ENCODE results near the gene PHOX2A.

The PHOX2A gene

DNA sequence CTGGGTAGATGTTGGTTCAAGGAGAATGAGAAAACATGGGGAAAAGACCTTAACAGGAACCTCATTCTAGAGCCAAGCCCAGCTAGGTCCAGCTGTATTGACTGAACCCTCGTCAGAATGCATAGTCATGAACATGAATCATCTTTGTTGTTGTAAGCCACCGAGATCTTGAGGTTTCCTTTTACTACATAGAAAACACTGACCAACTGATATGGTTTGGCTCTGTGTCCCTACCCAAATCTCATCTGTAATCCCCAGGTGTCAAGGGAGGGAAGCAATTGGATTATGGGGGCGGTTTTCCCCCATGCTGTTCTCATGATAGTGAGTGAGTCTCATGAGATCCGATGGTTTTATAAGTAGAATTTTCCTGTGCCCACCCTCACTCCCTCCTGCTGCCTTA, 19.4 kb upstream of the PHOX2A start:
- no peak overlapping the region for H3K4me3 ChIP-seq (ENCODE audit: low read depth, low read length)
- DNase-seq (ENCODE audit: low read depth), result no peak
- TF ChIP-seq, protein P1, sequence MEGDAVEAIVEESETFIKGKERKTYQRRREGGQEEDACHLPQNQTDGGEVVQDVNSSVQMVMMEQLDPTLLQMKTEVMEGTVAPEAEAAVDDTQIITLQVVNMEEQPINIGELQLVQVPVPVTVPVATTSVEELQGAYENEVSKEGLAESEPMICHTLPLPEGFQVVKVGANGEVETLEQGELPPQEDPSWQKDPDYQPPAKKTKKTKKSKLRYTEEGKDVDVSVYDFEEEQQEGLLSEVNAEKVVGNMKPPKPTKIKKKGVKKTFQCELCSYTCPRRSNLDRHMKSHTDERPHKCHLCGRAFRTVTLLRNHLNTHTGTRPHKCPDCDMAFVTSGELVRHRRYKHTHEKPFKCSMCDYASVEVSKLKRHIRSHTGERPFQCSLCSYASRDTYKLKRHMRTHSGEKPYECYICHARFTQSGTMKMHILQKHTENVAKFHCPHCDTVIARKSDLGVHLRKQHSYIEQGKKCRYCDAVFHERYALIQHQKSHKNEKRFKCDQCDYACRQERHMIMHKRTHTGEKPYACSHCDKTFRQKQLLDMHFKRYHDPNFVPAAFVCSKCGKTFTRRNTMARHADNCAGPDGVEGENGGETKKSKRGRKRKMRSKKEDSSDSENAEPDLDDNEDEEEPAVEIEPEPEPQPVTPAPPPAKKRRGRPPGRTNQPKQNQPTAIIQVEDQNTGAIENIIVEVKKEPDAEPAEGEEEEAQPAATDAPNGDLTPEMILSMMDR (IDR thresholded peaks at IDR 0.05; ENCODE audit: low read depth, low read length, missing control alignments), result no peak

DNA sequence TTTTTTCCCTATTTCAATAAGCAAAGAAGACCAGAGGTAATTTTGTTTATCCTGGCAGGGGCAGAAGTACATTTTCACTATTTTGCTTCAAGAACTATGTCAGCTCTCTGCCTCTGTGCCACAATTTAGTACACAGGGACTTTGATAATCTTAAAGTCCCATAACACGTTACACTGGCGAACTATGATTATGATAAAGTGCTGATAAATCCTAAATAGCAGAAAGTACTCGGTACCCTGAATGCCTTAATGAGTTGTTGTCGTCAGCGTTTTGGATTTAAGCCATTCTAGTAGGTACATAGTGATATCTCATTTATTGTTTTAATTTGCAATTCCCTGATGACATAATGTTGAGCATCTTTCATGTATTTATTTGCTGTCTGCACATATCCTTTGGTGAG, 16.6 kb upstream of the PHOX2A start:
- no peak overlapping the region for H3K4me3 ChIP-seq (ENCODE audit: low read depth, low read length)
- TF ChIP-seq, protein P1 (IDR thresholded peaks at IDR 0.05; ENCODE audit: low read depth, low read length, missing control alignments), result no peak
- DNase-seq (ENCODE audit: low read depth), result no peak

GRCh38 chr11:72259490-72259889, 15.5 kb upstream of the PHOX2A start:
- DNase-seq (ENCODE audit: low read depth), result no peak
- TF ChIP-seq, protein P1 (IDR thresholded peaks at IDR 0.05; ENCODE audit: low read depth, low read length, missing control alignments), result no peak
- H3K4me3 ChIP-seq (ENCODE audit: low read depth, low read length), result no peak overlapping the region

- no peak overlapping the region for H3K4me3 ChIP-seq (ENCODE audit: low read depth, low read length)
- TF ChIP-seq, protein P1 (IDR thresholded peaks at IDR 0.05; ENCODE audit: low read depth, low read length, missing control alignments), result no peak
- DNase-seq (ENCODE audit: low read depth), result no peak
Measured at GRCh38 chr11:72257570-72257969, 13.6 kb upstream of the PHOX2A start.

DNA sequence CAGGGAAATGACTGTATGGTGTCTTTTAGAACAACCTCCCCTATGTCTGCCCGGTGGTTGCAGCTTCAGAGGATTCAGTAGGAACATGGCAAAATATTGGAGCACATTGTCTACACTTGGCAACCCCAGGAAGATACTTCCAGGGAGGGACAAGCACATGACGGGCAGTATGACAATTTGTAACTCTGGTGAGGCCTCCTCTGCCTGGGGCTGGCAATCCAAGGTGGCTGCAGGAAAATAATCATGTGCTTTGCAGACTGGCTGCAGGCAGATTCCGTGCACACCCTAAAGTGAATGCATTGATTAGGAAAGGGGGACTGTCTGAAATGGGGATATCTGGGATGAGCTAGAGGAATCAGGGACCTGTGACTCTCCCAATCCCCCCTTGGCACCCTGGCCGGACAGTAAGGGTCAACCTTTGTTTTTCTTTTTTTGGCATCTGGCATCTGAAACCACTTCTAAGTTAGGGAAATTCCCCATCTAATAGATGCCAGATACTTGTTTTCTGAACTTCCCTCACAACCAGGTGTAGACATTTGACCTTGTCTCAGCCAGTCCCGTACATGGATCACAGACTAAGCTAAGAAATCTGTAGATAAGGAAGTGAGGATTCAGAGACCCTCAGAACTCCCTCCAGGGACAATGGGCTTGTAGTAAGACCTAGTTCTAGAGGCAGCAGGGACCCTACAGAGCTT, 10.5 kb upstream of the PHOX2A start:
- DNase-seq (ENCODE audit: low read depth), result no peak
- no peak overlapping the region for H3K4me3 ChIP-seq (ENCODE audit: low read depth, low read length)
- TF ChIP-seq, protein P1 (IDR thresholded peaks at IDR 0.05; ENCODE audit: low read depth, low read length, missing control alignments), result no peak

DNA sequence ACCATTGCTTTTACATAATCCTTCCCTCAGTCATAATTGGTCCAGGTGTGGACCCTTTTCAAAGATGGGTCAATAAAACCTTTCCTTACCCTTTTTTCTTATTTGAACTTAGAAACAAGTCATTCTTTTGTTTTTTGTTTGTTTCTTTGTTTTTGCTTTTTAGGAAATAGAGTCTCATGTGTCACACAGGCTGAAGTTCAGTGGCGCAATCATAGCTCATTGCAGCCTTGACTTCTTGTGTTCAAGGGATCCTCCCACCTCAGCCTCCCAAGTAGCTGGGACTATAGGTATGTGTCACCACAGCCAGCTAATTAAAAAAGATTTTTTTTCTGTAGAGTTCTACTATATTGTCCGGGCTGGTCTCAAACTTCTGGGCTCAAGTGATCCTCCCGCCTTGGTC, 9.4 kb upstream of the PHOX2A start:
- DNase-seq (ENCODE audit: low read depth), result no peak
- TF ChIP-seq, protein P1 (IDR thresholded peaks at IDR 0.05; ENCODE audit: low read depth, low read length, missing control alignments), result no peak
- no peak overlapping the region for H3K4me3 ChIP-seq (ENCODE audit: low read depth, low read length)

GRCh38 chr11:72251614-72252013, 7.6 kb upstream of the PHOX2A start:
- no peak overlapping the region for H3K4me3 ChIP-seq (ENCODE audit: low read depth, low read length)
- no peak for DNase-seq (ENCODE audit: low read depth)
- TF ChIP-seq, protein P1 (IDR thresholded peaks at IDR 0.05; ENCODE audit: low read depth, low read length, missing control alignments), result no peak

Measured in GM12864 (cell line).